Osteoblast (primary cell): ENCODE results near the gene USB1. TPM values are rescaled to one million over a fixed set of nuclear protein-coding genes. Genes with fewer than 3 reads are reported as not detected.
A peak's percentile ranks its signal among the peaks of the same experiment; 100 is the strongest.

Experiments used
- DNase-seq: peaks from one replicate; pipeline ENCODE4 v3.0.0; 2011; ENCODE audit warnings: low spot score, mixed read lengths; ENCODE audit not compliant: insufficient read length; ENCODE audit errors: missing footprints
- H2AFZ ChIP-seq: 2 replicates; pipeline ENCODE4 v1.6.0; 2011; ENCODE audit warnings: mild to moderate bottlenecking, low read length
- H3K27ac ChIP-seq: 2 replicates; pipeline ENCODE4 v1.5.1; 2011; ENCODE audit warnings: mild to moderate bottlenecking, low read depth, low read length, moderate library complexity
- H3K27me3 ChIP-seq: 2 replicates; pipeline ENCODE4 v1.6.0; 2012; ENCODE audit warnings: mild to moderate bottlenecking, control low read depth, inconsistent platforms, low read length, moderate library complexity; ENCODE audit not compliant: insufficient read depth
- H3K36me3 ChIP-seq: 2 replicates; pipeline ENCODE4 v1.5.1; 2011; ENCODE audit warnings: mild to moderate bottlenecking, low read length, control low read depth, moderate library complexity; ENCODE audit not compliant: insufficient read depth
- H3K4me1 ChIP-seq: 2 replicates; pipeline ENCODE4 v1.5.1; 2011; ENCODE audit warnings: mild to moderate bottlenecking, low read length, control low read depth, moderate library complexity; ENCODE audit not compliant: insufficient read depth
- H3K4me2 ChIP-seq: 2 replicates; pipeline ENCODE4 v1.6.0; 2011; ENCODE audit warnings: mild to moderate bottlenecking, low read length; ENCODE audit not compliant: insufficient read depth
- H3K4me3 ChIP-seq: fragments of 200-600 bp; sonication (generic); 3 replicates; pipeline ENCODE4 v1.5.1; 2012; ENCODE audit warnings: mild to moderate bottlenecking, low read length, inconsistent platforms; ENCODE audit not compliant: insufficient read depth
- H3K79me2 ChIP-seq: 2 replicates; pipeline ENCODE4 v1.6.0; 2012; ENCODE audit warnings: mild to moderate bottlenecking, low read length, control low read depth, inconsistent platforms; ENCODE audit not compliant: insufficient read depth
- H3K9me3 ChIP-seq: 2 replicates; pipeline ENCODE4 v1.5.1; 2011; ENCODE audit warnings: low read depth, low read length, control low read depth
- H4K20me1 ChIP-seq: 2 replicates; pipeline ENCODE4 v1.6.0; 2012; ENCODE audit warnings: mild to moderate bottlenecking, low read length, control low read depth; ENCODE audit not compliant: insufficient read depth
- CTCF ChIP-seq: IDR thresholded peaks from 2 replicates; pipeline ENCODE4 v1.5.1; 2011; ENCODE audit warnings: mild to moderate bottlenecking, low read depth, low read length, moderate library complexity; ENCODE audit errors: extremely low read depth
- total RNA-seq: library from RNA; depleted of rRNA; stranded (reverse); fragments of >200 nt; gene quantifications from 2 replicates; pipeline ENCODE4 v1.2.3, GENCODE V29; 2012

USB1 gene
- total RNA-seq, 1 donor: 19.2 TPM

GRCh38 chr16:58018803-58019202 lies 17.6 kb downstream of the USB1 start:
- no peak overlapping the region for H2AFZ ChIP-seq
- no peaks in the 10 kb centered on the region for H3K79me2 ChIP-seq
- no peak overlapping the region for H3K27ac ChIP-seq
- DNase-seq: peak; percentile 45
- H3K4me3 ChIP-seq: no peak overlapping the region
- H3K9me3 ChIP-seq: no peaks in the 10 kb centered on the region
- H3K36me3 ChIP-seq: peaks cover 5% of the 10 kb centered on the region
- peaks cover 14% of the 10 kb centered on the region for H3K4me1 ChIP-seq
- no peak for TF ChIP-seq CTCF
- H3K27me3 ChIP-seq: peaks cover 4% of the 10 kb centered on the region
- H3K4me2 ChIP-seq: no peak overlapping the region
- peaks cover 8% of the 10 kb centered on the region for H4K20me1 ChIP-seq

DNA sequence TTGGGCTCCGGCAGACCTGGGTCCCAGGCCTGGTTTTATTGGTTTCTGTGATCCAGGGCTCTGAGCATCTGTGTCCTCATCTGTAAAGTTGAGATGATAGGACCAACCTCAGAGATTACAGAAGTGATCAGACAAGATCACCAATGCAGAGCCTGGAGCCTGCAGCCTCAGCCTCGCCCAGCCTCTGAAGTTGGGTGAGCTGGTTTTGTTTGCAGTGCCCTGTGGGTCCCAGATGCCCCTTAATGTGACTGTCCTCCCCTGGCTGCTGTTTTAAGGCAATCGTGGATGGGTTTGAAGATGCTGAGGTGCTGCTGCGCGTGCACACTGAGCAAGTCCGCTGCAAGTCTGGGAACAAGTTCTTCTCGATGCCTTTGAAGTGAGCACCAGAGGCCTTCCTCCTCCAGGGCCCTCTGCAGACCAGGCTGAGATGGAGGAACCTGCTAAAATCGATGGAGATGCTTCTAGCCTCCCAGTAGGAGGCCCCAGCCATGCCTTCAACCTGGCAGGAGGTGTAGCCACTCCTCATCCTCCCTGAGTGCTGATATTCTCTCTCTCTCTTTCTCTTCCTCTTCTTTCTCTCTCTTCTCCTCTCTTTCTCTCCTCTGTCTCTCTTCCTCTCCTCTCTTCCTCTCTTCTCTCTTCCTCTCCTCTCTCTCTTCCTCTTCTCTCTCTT lies 18.8 kb downstream of the USB1 start:
- H3K36me3 ChIP-seq: peaks cover 3% of the 10 kb centered on the region

GRCh38 chr16:58020628-58021521 lies 19.7 kb downstream of the USB1 start:
- no peak overlapping the region for H2AFZ ChIP-seq
- DNase-seq: peak; percentile 84

More for the DNA sequence above, 18.8 kb downstream of the USB1 start:
- TF ChIP-seq CTCF: no peak
- Histone ChIP-seq H2AFZ (no peak overlapping the region), H4K20me1 (peaks cover 8% of the 10 kb centered on the region), H3K27ac (no peak overlapping the region), H3K4me2 (no peak overlapping the region), H3K79me2 (no peaks in the 10 kb centered on the region), H3K27me3 (peaks cover 16% of the 10 kb centered on the region), H3K4me3 (no peak overlapping the region), H3K4me1 (peaks cover 17% of the 10 kb centered on the region), H3K9me3 (no peaks in the 10 kb centered on the region)
- peak; percentile 26 for DNase-seq

More at GRCh38 chr16:58020628-58021521, 19.7 kb downstream of the USB1 start:
- H3K4me1 ChIP-seq: peaks cover 22% of the 10 kb centered on the region
- no peaks in the 10 kb centered on the region for H3K36me3 ChIP-seq
- H3K4me3 ChIP-seq: no peak overlapping the region
- H3K9me3 ChIP-seq: no peaks in the 10 kb centered on the region
- peaks cover 21% of the 10 kb centered on the region for H3K27me3 ChIP-seq
- no peaks in the 10 kb centered on the region for H3K79me2 ChIP-seq
- no peak overlapping the region for H3K27ac ChIP-seq
- peaks cover 8% of the 10 kb centered on the region for H4K20me1 ChIP-seq
- no peak overlapping the region for H3K4me2 ChIP-seq
- TF ChIP-seq CTCF: peak; percentile 85
